HG03565 (cell line): ENCODE data around the gene CCDC150.
"Not testable (repeated sequence)": the region's sequence is repeated elsewhere in the genome, so short reads cannot be mapped to it uniquely, and the experiment has no call there.

ENCODE experiments used
- ATAC-seq: cut with Tn5 transposase; IDR thresholded peaks from one replicate; pipeline ENCODE4 v1.9.1; 2021; ENCODE audit warnings: mild to moderate bottlenecking, moderate library complexity; ENCODE audit not compliant: unreplicated experiment

CCDC150 gene

DNA sequence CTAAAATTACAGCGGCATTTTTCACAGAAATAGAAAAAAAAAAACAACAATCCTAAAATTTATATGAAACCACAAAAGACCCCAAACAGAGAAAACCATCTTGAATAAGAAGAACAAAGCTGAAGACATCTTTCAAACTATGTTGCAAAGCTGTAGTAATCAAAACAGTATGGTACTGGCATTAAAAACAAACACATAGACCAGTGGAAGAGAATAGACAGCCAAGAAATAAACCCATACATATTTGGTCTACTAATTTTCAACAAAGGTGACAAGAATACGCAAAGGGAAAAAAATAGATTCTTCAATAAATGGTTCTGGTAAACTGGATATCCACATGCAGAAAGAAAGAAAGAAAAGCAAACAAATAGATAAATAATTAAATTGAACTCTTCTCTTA lies 9.0 kb upstream of the CCDC150 start:
- no peak for ATAC-seq

DNA sequence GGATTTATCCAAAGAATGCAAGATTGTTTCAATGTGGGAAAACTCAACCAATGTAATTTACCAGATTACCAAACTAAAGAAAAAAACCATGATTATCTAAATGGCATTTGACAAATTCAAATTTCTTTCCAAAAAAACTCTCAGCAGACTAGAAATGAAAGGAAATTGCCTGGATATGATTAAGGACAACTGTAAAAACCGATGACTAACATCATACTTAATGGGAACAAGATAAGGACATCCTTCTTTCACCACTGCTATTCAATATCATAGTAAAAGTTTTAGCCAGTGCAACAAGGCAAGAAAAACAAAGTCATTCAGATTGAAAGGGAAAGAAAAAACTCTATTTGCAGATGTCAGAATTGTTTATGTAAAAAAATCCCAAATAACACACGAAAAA lies 4.4 kb upstream of the CCDC150 start:
- ATAC-seq, result no peak

DNA sequence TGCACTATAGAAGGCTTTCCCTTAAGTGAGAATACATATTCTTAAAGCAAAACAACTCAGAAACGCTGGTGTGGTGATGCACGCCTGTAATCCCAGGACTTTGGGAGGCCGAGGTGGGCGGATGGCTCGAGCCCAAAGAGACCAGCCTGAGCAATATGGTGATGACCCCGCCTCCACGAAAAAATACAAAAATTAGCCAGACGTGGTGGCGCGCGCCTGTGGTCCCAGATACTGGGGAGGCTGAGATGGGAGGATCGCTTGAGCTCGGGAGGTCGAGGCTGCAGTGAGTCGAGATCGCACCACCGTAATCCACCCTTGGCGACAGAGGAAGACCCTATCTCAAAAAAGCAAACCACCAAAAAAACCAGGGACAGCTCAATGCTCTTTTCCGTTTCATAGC lies 750 bp upstream of the CCDC150 start:
- ATAC-seq, result no peak

DNA sequence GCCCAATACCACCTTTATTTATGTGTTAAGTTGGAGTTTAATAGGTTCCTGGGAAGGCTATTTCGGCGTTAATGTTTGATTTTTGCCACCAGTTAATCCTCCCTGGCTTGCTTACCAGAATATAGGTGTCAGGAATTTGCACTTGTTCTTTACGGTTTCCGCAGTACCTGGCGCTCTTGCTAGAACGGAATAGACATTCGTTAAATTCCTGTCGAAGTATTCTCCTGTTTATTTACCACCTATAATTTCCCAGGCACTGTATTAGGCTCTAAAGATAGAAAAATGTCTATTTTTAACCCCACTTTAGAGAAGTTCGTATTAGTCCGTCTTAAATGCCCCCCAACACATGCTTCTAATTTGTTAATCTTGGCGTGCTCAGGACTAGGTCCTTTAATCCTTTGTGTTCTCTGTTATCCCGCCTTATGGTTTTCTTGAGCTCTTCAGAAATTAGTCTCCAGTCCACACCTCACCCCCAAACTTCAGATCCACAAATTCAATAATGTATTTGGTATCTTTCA lies 575 bp downstream of the CCDC150 start:
- no peak for ATAC-seq

DNA sequence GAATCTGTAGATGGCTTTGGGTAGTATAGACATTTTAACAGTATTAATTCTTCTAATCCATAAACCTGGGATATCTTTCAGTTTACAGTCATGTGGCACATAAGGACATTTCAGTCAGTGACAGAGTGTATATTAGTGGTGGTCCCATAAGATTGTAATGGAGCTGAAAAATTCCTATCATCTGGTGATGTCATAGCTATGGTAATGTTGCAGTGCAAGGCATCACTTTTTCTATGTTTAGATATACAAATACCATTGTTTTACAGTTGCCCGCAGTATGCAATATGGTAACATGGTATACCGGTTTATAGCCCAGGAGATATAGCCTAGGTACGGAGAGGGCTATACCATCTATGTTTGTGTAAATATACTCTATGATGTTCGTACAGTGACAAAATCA lies 9.7 kb downstream of the CCDC150 start:
- no peak for ATAC-seq

DNA sequence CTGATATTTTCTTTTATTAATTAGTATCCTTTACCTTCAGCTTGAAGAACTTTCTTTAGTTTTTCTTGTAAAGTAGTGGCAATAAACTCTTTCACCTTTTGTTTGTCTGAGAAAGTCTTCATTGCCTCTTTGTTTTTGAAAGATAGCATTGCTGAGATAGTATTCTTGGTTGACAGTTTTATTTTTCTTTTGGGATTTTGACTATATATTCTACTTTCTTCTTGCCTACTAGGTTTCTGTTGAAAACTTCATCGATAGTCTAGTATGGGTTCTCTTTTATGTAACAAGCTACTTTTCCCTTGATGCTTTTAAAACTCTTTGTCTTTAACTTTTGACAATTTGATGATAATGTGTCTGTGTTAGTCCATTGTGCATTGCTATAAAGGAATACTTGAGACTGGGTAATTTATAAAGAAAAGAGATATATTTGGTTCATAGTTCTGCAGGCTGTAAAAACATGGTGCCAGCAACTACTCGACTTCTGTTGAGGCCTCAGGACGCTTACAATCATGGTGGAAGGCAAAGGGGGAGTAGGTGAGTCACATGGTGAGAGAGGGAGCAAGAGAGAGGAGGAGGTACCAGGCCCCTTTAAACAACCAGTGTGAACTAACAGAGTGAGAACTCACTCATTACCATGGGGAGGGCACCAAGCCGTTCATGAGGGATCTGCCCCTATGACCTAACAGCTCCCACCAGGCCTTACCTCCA lies 12.0 kb downstream of the CCDC150 start:
- no peak for ATAC-seq

DNA sequence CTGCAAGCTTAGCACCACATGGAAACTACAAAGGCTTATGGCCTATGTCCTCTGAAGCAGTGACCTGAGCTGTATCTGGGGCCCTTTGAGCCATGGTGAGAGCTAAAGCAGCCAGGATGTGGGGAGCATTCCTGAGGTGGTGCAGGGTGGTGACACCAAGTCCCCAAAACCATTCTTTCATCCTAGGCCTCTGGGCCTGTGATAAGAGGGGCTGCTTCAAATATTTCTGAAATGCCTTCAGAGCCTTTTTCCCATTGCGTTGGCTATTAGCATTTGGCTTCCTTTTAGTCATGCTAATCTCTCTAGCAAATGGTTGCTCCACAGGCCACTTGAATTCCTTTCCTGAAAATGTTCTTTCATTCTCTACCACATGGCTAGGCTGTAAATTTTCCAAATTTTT lies 13.4 kb downstream of the CCDC150 start:
- no peak for ATAC-seq

DNA sequence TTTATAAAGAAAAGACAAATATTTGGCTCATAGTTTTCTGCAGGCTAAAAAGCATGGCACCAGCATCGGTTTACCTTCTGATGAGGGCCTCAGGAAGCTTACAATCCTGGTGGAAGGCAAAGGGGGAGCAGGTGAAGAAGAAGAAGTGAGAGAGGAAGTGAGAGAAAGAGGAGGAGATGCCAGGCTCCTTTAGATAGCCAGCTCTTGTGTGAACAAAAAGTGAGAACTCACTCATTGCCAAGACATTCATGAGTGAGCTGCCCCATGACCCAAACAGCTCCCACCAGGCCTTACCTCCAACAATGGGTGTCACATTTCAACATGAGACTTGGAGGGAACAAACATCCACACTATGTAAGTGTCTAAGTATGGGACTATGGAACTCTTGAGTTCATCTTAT lies 14.3 kb downstream of the CCDC150 start:
- no peak for ATAC-seq

DNA sequence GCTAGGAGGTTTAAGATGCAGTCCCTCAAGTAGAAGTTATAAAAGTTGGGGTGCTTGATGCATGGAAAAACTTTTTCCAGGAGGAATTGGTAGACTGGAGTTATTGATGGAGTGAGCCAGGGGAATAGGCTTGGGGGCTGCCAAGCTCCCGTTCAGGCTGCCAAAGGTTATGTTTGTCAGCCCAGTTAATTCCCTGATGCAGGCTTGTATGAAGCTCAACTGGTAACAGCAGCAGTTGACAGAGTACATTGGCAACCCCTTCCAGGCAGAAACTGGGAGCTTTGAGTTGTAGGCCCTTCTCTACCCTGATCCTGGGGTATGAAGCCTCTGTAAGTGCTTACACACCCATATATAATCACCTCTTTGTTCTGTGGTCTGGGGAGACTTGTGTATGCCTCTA lies 16.2 kb downstream of the CCDC150 start:
- ATAC-seq, result no peak

DNA sequence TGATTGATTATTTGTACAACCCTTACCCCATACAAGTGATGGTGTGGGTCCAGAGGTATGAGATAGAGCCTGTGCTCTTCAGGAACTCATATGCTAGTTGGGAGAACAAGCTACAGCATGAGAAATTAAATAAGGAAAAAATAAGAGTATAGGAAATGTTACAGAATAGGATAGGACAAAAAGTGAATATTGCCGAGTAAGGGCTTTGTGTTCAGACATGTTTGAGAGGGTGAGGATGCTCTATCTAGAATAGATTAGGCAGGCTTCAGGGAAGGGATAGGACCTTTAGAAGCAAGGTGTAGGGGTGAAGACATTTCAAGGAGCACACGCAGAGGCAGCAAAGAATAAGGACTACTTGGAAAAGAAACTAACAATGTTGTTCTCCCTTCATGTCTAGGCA lies 17.8 kb downstream of the CCDC150 start:
- ATAC-seq, result no peak

DNA sequence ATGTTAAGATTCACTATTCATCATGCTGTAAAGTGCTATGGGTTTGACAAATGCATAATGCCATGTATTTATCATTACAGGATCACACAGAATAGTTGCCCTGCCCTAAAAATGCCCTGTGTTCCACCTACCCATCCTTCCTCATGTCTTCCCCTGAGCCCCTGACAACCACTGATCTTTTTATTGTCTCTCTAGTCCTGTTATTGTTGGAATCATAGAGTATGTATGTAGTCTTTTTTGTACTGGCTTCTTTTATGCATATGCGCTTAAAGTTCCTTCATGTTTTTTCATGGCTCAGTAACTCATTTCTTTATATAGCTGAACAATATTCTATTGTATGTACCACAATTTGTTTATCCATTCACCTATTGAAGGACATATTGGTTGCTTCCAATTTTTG lies 20.3 kb downstream of the CCDC150 start:
- ATAC-seq, result no peak

DNA sequence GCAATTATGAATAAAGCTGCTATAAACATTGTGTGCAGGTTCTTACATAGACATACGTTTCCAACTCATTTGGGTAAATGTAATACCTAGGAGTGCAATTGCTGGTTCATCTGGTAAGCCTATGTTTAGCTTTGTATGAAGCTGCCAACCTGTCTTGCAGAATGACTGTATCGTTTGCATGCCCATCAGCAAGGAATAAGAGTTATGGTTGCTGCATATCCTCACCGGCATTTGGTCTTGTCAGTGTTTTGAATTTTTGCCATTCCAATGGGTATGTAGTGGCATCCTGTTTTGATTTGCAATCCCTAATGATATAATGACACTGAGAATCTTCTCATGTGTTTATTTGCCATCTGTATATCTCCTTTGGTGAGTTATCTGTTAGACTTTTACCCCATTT lies 20.7 kb downstream of the CCDC150 start:
- ATAC-seq, result no peak

DNA sequence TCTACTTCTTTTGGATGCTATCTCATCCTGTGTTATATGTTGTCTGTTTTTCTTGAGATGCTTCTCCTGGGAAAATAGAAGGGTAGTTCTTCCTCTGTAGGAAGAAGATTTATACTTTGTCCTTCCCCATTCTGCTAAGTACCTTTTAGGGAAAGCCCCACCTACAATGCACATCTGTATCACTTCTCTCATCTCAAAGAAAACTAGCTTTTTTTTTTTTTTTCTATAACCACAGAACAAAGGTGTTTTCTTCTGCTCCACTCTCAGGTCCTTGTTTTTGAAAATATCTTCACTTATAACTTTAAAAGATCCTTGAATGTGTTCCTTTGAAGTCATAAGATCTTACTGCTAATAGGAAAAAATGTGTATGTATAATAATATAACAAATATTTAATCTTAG lies 30.8 kb downstream of the CCDC150 start:
- ATAC-seq, result no peak

DNA sequence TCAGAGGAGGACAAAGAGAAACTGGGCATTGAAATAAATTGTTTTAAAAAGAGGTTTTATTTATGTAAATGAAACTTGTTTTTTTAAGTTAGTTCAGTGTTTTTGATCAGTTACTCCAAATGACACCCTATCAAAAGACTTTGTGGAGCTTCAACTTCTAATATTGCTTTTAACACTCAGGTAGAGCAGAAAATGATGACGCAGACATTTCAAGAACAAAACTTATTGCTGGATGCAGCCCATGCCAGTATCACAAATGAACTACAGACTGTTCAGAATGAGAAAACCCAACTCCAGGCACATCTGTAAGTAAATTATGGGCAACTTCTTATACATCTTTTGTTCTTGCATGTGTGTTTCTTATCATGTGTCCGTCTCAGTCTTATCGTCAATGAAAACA lies 36.4 kb downstream of the CCDC150 start:
- ATAC-seq, result no peak

DNA sequence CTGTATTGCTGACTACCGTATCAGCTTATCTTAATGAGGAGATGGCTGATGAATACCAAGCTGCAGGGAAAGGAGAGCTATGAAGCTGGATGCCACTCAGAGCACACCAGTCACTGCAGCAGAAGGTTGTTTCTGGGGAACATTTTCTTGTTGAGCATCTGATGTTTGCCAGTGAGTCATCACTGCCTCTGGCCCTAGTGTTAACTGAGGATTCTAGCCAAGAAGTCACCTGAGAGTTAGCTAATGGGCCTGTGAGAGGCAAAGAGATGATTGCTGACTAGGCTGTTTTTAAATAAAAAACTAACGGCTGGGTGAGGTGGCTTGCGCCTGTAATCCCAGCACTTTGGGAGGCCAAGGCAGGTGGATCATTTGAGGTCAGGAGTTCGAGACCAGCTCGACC lies 37.9 kb downstream of the CCDC150 start:
- no peak for ATAC-seq

DNA sequence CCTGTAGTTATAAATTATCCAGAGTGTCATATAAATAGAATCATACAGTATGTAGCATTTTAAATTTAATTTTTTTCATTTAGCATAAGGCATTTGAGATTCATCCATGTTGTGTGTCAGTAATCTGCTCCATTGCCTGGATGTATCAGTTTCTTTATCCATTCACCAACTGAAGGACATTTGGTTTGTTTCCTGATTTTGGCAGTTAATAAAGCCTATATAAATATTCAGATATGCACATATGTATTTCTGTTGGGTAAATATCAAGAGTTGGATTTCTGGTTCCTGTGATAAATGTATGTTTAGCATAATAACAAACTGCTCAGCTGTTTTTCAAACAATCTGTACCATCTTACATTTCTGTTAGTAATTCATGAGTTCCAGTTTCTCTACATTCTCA lies 39.9 kb downstream of the CCDC150 start:
- no peak for ATAC-seq

DNA sequence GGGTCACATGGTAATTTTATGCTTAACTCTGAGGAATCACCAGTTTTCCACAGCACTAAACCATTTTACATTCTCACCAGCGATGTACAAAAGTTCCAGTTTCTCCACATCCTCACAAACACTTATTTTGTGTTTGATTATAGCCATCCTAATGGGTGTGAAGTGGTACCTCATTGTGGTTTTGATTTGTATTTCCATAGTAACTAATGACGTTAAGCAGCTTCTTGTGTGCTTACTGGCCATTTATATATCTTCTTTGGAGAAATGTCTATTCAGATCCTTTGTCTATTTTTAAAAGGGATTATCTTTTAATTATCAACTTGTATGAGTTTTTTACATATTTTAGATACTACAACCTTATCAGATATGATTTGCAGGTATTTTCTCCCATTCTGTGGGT lies 42.0 kb downstream of the CCDC150 start:
- no peak for ATAC-seq

DNA sequence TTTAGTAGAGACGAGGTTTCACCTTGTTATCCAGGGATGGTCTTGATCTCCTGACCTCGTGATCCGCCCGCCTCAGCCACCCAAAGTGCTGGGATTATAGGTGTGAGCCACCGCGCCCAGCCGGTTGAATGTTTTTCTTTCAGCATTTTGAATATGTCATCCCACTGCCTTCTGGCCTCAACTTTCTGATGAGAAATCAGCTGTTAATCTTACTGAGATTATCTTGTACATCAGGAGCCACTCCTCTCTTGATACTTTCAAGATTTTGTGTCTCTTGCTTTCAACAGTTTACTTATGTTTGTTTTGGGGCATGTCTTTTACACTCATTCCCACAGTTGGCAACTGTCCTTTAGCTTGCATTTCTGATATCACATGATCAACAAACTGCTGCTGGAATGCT lies 46.3 kb downstream of the CCDC150 start:
- ATAC-seq, result no peak

DNA sequence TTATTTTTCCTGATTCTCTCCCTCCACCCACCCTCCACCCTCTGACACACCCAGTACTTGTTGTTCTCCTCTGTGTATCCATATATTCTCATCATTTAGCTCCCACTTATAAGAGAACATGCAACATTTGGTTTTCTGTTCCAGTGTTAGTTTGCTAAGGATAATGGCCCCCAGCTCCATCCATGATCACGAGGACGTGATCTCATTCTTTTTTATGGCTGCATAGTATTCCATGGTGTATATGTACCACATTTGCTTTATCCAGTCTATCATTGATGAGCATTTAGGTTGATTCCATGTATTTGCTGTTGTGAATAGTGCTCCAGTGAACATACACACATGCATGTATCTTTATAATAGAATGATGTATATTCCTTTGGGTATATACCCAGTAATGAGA lies 47.2 kb downstream of the CCDC150 start:
- not testable (repeated sequence) for ATAC-seq

DNA sequence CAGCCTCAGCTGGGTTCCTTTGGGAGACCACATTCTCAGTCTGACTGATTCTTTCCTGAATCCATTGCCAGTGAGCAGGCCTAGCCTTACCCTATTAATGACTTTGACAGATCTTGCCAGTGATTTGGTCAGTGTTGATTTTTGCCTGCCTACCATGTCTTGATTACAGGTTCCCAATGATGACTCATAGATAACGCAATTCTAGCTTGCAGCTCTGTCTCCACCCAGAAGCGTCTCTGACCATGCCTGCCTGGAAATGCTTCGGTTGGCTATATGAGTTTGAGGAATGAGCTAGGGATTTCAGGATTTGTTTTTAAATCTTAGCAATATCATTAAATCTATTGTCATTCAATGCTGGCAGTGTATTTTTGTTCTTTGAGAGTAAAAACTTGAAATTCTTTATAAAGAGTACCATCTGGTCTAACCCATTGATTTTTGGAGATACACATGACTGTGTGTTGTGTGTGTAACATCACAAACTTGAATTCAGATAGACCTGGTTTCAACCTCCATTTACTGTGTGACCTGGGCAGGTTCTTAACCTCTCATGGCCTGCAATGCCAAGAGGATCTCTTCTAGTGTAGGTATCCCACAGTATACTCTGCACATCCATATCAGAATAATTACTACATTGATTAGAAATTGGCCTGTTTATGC lies 57.0 kb downstream of the CCDC150 start:
- ATAC-seq, result no peak

DNA sequence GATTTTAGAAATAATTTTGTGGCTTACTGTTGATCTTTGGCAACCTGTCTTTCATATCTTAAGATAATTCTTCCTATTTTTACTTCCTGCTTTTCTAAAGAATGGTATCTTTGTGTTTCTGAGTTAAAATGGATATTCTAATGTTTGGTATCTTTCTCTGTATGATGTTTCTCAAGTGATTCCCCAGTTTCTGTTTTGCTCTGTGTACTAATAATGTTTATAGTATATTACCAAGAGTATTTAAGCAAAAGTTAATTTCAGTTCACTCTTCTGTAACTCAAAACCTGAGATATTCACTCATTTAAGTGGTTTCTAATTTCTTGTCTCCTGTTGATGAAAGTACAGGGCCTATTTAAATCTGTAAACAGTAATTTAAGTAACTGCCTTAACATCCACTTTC lies 58.3 kb downstream of the CCDC150 start:
- no peak for ATAC-seq

DNA sequence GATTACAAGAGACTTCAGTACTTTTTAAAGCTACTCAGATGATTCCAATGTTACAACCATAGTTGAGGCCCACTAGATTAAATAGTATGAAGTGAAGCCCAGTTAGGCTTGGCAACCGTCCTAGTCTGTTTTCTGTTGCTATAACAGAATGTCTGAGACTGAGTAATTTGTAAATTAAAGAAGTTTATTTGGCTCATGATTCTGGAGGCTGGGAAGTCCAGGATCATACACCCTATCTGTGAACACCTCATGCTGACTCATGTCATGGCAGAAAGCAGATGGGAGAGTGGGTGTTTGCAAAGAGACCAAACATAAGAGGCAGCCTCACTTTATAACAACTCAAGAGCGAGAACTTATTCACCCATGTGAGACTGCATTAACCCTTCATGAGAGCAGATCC lies 63.1 kb downstream of the CCDC150 start:
- no peak for ATAC-seq

DNA sequence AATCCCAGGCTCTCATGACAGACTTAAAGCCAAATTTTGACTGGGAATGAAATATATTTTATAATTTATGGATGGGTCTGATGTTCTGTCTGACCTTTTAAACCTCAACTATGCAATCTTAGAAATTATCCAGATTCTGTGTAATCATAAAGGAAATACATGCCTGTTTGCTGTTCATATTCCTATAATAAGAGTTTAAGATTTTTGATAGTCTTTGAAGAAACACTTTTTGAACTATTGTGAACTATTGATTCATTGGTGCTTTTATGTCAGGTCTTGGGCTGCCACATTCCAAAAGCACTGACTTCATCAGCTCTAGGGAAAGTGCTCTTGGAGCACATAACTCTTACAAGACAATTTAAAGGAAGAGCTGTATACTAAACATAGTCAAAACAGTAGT lies 64.2 kb downstream of the CCDC150 start:
- ATAC-seq, result no peak
